HG03439 (cell line): ENCODE data around the gene GJD4.
A peak's percentile ranks its signal among the peaks of the same experiment; 100 is the strongest.

ENCODE experiments used
- ATAC-seq: cut with Tn5 transposase; IDR thresholded peaks from one replicate; pipeline ENCODE4 v1.9.1; 2021; ENCODE audit warnings: mild to moderate bottlenecking, moderate library complexity; ENCODE audit not compliant: unreplicated experiment

The GJD4 gene

DNA sequence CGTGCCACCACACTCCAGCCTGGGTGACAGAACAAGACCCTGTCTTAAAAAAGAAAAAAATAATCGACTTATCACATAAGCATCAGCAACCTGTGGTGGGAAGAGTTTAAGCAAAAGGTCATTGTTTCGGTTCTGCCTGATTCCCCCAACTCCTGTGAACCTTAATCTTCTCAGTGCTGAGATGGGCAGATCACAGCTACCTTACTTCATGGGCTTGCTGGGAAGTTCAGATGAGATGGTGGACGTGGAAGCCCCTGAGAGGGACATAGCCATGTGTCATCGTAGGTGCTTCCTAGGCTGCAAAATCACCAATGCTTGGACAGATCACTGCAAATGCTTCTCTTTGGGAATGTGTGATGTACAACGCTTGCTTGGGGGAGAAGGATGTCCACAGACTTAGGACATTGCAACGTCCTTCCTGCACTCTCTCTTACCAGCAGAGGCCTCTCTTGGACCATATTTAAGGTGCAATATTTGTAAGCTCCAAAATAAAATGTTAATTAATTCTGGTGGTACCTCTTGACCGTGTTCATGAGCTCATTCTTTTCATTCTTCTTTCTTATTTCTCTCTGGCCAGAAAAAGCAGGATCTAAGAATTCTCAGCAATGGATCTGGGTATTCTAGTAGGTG is 8.6 kb downstream of the GJD4 start:
- no peak for ATAC-seq

DNA sequence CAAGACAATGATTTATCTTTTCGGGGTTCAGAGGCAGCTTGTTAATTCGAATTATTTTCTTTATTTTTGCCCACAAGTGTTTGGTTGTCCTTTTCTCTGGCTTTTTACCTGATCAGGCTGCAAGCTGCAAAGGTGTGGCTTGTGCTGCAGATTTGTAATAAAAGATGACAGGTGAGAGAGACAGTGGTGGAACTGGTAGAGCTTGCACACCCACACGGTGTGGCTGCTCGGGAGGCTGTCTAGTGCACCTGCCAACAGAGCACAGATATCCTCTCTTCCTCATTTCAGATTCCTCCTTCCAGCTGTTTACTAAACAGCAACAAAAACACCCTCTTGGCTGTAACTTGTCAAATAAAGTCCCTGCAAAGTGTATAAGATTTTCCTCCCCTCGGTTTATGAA is 9.2 kb downstream of the GJD4 start:
- no peak for ATAC-seq

DNA sequence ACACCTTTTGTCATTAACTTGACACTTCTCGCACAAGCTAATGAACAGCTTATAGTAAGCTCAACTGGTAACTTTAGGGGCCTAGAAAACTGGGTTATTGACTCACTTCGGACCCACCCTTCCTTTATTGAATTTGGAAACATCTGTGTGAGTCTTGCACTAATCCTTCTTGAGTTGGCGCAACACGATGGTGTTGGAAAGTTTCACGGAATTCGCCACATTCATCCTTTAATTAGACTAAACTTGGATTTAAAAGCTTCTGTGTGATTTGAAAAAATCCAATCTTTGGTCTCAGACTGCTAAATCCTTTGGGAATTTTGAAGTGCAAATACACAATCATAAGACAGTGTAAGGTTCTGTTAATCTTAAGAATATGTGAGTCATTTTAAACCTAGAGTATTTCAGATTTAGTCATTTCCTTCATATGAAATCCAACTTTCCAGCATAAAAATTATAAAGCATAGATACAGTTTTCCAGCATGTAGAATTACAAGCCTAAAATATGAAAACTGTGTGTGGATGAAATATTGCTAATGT is 21.9 kb downstream of the GJD4 start:
- no peak for ATAC-seq

DNA sequence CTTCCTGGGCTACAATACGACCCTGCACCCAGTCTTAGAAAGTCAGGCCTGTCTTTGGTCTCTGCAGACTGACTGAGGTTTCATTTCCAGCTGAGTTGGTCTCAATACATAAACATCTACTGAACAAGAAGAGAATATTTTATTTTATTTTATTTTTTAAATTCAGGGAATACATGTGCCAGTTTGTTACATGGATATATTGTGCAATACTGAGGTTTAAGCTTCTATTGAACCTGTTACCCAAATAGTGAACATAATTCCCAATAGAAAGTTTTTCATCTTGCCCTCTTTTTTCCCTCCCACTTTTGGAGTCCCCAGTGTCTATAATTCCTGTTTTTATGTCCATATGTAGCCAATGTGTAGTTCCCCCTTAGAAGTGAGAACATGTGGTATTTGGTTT is 26.3 kb downstream of the GJD4 start:
- ATAC-seq, result no peak

DNA sequence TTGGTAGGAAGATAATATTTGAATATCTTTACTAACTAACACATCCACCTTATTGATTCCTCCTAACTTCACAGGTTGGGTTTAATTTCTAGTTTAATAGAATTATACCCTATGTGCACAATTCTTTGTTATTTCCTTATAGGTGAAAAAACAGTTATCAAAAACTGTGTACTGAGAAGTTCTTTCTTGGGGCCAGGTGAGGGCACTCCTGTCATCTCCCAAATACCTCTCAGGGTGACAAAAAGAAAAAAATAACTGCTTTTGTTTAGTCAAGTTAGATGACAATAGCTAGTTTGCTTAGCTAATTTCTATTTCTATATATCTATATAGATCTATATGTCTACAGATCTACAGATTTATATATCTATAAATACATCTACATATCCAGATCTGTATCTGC is 26.9 kb downstream of the GJD4 start:
- no peak for ATAC-seq

DNA sequence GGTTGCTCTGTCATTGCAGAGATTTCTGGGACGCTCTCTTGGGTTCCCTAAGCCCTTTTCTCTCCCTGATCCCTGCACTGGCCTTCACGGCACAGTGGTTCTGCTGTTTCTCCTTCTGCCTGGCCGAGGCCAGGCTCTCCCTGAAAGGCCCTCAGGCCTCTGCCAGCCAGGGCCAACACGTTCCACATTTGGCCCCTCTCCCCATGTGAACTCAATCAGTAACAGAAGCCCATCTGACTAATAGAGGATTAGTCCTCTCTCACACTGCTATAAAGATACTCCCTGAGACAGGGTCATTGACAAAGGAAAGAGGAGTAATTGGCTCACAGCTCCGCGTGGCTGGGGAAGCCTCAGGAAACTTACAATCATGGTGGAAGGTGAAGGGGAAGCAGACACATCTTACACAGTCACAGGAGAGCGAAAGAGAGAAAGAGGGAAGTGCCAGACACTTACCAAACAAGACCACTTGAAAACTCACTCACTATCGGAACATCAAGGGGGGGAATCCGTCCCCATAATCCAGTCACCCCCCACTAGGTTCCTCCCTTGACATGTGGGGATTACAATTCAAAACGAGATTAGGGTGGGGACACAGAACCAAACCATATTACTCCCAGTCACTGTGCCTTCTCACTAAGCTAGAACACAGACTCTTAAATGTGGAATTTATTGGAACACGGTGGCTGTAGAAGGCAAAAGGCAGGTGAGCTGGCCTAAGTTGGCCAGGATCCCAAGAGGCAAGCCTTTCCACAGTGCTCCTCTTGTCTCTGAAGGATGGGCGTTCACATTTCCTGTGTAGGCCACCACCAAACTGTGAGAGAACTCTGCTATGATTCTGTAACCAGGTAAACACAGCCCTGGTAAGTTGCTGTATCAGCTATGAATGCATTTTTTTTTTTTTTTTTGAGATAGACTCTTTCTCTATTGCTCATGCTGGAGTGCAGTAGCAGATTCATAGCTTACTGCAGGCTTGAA is 28.2 kb downstream of the GJD4 start:
- no peak for ATAC-seq

DNA sequence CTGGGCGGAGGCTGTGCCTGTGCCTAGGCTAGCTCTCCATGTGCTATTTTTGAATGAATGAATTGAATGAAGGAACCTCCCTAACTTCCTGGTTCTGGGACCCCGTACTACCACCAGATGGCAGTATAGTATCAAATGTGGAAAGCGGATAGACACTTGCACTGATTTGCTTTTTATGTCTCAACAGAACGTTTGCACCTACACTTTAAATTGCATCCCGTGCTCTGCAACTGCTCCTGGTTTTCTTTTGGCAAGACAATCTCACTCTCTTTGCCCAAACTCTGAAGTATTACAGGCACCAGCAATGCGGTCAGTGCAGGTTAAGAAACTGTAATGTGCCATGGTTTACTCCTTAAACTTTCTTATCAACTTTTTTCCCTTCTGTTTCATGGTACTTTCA is 30.4 kb downstream of the GJD4 start:
- peak; percentile 59 for ATAC-seq

DNA sequence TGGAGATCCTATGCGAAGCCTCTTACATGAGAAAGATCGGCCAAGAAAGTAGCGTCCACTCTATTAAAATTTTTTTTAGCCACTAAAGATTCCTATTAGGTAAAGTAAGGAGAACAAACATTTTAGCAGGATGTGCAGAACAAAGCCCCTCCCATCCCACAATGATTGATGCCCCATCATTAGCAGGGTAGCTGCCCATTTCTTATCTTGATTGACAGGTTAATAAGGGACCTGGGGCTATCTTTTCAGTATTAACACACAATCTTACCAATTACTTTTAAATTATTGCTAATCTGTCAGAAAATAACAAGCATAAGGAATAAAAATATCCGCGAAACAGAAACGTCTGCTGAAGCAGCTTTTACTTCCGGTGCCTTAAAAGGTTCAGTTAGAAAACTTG is 31.8 kb downstream of the GJD4 start:
- no peak for ATAC-seq

DNA sequence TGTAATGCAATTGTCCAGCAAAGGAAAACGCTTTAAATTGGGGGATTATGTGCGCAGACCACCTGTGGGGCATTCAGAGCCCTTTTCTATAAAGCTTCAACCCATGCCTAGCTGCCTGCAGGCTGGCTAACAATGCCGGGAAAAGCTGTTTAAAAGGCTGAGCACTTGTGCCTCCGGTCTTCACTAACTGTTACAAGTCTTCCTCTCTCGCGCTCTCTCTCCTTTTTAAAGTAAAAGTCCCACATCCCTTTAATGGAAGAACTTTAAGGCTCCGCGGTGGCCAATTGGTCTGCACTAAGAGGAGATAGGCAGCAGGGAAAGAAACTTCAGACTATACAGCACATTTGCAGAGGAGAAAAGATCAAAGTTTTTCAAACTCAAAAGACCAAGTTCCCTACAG is 32.3 kb downstream of the GJD4 start:
- no peak for ATAC-seq

DNA sequence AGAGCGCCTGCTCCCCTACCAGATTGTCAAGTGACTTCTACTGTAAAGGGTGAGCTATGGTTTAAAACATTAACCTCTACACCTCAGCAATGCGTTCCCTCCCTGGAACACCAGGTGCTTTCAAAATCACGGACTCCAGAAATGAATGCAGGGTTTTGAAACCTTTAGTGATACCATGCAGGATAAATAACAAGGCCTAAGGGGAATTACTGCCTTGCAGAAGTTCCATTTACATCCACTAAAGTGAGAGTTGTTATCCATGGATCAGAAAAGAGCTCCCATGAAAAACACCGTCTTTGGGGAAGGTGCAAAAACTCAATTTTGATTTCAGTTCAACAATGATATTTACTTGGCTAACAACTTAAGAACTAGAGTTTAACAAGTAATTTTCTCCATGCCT is 33.0 kb downstream of the GJD4 start:
- no peak for ATAC-seq

DNA sequence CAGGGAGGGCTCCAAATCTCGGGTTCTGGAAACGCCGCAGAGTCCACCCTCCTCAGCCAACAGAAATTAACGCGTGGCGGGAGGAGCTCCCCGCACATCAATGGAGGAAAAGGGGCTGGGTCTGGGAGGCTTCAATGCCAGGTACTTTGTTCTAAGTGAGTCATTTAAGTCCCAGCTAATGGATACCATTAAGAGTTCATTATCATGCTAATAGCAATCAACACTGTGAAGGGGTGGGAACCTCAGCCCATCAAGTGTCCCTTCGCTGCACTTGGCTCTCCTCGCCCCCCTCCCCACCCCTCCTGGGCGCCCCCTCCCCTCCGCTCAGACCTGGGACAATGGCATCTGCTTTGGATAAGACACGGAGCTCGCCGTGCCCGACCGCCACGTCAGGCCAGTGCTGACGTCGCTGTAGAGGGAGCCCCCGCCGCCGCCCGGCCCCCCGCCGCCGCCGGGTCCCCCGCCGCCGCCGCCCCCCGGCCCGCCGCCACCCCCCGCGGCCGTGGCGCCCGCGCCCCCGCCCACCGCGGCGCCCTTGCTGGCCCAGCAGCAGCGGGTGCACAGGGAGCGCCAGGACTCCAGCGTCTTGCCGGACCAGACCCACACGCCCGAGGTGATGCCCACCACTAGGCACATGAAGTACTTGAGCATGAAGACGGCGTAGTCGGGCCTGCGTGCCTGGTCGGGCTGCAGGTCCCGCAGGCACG is 34.0 kb downstream of the GJD4 start:
- ATAC-seq, result no peak

DNA sequence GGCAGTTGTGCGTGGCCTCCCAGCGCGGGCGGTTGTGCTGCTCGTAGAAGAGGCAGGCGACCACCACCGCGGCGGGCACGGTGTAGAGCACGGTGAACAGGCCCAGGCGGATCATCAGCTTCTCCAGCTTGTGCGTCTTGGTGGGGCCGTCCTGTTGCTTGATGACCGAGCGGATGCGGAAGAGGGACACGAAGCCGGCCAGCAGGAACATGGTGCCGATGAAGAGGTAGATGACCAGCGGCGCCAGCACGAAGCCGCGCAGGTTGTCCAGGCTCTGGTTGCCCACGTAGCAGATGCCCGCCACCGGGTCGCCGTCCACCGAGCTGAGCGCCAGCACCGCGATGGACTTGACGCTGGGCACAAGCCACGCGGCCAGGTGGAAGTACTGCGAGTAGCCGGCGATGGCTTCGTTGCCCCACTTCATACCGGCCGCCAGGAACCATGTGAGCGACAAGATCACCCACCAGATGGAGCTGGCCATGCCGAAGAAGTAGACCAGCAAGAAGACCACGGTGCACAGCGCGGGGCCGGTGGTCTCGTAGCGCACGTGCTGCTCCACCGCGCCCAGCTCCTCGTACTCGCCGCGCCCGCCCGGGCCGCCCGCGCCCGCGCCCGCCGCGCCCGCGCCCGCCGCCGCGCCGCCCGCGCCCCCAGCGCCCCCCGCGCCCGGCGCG is 34.7 kb downstream of the GJD4 start:
- ATAC-seq, result no peak

DNA sequence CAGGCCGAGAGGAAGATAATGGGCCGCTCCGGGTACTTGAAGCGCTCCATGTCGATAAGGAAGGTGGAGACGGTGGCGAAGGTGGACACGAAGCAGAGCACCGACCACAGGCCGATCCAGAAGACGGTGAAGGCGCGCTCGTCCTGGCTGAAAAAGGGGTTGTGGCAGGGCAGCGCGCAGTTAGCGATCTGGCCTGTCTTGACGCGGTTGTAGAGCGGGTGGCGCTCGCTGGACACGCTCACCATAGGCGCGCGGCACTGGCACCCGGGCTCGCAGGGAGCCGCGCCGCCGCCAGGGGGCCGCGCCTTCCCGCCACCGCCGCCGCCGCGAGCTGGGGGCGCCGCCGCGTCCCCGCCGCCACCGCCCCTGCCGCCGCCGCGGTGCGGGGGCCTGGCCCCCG is 35.3 kb downstream of the GJD4 start:
- ATAC-seq, result peak; percentile 30

DNA sequence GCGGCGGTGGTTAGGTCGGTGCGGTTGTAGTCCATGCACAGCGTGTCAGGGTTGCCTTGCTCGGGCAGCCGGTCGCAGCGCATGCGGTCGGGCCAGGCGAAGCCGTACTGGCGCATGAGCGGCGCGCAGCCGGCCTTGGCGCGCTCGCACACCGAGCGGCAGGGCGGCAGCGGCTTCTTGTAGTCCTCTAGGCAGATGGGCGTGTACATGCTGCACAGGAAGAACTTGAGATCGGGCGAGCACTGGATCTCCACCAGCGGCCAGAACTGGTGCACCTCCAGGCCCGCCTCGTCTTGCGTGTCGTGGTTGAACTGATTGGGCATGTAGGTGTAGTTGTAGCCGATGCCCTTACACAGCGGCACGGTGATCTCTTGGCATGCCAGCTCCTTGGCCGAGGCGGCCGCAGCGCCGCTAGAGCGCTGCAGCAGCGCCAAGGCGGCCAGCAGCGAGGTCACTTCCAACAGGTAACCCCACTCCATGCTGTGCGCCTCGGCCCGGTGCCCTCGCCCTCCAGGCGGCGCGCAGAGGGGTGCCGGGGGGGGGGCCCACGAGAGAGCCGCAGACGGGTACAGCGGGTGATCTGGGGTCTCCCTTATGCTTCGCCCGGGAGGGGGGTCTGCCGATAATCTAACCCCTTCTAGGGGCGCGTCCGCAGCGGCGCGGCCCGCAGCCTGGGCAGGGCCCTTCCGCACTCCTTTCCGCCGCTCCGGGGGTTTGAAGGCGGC is 36.0 kb downstream of the GJD4 start:
- ATAC-seq, result peak; percentile 34

DNA sequence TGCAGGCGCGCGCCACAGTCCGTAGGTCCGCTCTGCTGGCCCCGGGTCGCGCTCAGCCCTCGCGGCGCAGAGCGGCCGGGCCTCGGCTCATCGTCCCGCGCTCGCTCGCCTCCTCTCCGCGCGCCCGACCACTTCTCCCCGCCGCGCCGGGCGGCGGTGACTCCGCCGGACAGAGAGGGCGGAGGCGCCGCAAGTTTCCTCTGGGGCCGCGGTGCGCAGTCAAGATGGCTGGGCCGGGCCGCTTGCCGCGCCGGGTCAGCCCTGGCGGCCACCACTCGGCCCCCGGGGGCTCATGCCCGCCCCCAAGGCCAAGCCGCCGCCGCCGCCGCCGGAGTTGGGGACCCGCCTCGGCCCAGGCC is 36.5 kb downstream of the GJD4 start:
- ATAC-seq, result peak; percentile 38

DNA sequence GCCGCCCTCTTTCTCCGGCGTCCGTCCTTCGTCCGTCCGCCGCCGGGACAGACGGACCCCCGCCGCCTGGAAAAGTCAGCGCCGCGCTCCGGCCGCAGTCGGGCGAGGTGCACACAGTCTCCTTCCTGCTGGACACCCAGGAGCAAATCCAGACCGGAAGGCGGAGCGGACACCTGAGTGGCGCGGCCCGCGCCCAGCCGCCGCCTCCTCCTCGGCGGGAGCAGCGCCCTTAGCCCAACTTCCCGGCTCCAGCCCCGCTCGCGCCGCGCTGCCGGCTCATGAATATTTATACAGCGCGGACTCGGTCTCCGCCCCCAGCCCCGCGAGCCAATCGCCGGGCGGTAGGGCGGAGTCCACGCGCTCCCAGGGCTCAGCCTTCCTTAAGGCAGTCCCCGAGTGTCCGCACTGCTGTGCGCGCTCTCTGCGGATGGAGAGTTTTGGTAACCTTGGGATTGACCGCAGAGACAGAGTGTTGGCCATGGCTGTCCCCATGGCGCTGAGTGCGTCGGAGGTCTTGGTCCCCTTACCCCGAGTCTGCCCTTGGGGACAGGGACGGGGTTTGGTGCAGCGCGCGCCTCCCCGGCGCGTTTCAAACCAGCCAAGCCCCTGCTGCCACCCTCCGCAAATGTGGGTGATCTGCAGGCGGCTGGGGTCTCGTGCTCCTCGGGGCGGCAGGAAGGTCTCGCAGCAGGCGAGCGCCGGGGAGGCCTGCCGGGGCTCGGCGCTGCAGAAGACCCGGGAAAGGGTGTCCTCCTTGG is 37.1 kb downstream of the GJD4 start, which contains the start of gene FZD8:
TSS of gene FZD8 (minus strand) at position 262 of the 758 bp plus-strand sequence. CDS start 867 bp downstream, outside the sequence.
- ATAC-seq, result peak; percentile 90

DNA sequence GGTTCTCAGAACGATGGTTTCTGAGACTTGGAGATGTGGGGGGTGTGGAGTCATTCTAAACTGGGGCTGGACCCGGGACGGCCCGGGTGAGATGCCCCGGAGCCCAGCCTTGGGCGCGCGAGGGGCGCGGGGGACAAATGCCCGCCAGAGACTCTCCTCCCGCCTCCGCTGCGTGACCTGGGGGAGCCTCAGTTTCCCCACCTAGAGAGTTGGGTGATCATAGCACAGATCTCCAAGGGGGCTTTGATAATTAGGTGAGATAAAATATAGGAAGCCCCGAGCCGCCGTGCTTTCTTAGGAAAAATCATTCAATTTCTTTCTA is 37.6 kb downstream of the GJD4 start:
- no peak for ATAC-seq

DNA sequence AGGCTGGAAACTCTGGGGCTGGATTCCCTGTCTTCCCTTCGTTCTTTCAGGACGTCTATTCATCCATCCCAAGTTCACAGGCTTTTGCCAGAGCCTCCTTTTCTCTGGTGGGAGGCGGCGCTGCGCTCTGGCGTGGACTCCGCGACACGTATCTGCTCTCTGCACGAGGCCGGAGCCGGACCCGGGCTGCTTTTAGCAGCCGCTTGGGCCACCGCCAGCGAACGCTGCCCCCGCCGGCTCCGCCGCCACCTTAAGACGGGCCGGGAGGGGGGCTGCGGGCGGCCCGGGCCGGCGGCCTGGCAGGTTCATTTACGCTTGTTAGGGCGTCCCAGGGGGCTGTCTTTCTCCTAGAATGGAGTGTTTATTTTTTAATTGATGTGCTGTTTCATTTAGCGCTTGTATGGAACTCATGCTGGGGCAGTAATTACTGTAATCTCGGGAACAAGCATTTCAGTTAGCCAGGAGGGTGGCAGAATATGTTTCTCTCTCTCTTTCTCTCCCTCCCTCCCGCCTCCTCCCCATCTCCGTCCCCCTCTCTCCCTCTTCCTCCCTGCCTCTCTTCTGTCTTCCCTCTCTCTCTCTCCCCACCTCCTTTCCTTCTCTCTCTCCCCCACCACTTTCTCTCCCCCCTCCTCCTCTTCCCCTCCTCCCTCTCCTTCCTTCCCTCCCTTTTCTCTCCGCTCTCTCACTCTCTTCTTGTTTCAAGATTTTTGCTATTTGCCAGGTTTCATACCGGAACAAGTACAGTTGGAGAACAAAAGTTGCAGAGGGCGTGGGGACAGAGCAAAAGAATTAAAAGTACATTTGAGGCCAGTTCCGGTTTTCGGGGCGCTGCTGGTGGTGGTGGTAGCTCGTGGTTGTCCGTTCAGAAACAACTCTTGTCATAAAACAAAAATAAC is 38.3 kb downstream of the GJD4 start:
- no peak for ATAC-seq
